Activated T-helper 1 cell treated with anti-CD3 and anti-CD28 coated beads, Interleukin-12 subunit alpha, Interleukin-12 subunit beta, Interleukin-2, Interleukin-4 antibody, amounts not matched to agents 30 ng/mL and 10 ng/mL and 1 ng/mL, durations not matched to agents 14 hours and 24 hours and 36 hours (primary cell): Measurements from ENCODE around the gene DYSF. TPM values are rescaled to one million over a fixed set of nuclear protein-coding genes. Genes with fewer than 3 reads are reported as not detected.

Source experiments
- DNase-seq: peaks from one replicate; pipeline ENCODE4 v3.0.0; 2021; ENCODE audit warnings: low spot score
- H3K27ac Mint-ChIP-seq: one replicate; pipeline ENCODE4 v1.8.0; 2021; ENCODE audit warnings: mild to moderate bottlenecking, mixed read lengths
- H3K27me3 Mint-ChIP-seq: one replicate; pipeline ENCODE4 v1.8.0; 2022; ENCODE audit warnings: mild to moderate bottlenecking, moderate library complexity, mixed read lengths; ENCODE audit not compliant: insufficient read depth
- H3K36me3 Mint-ChIP-seq: one replicate; pipeline ENCODE4 v1.8.0; 2021; ENCODE audit warnings: low read depth, mixed read lengths
- H3K4me1 Mint-ChIP-seq: one replicate; pipeline ENCODE4 v1.8.0; 2021; ENCODE audit warnings: low read depth, mixed read lengths
- H3K4me3 Mint-ChIP-seq: one replicate; pipeline ENCODE4 v1.8.0; 2021; ENCODE audit warnings: mild to moderate bottlenecking, moderate library complexity, mixed read lengths
- H3K9me3 Mint-ChIP-seq: one replicate; pipeline ENCODE4 v1.8.0; 2021; ENCODE audit warnings: mixed read lengths
- intact Hi-C: fragments of 100-400 bp; cut with micrococcal nuclease; formaldehyde crosslinking; loops from one replicate; pipeline ENCODE4 v1.15.1; 2024
- total RNA-seq: library from RNA; stranded (reverse); gene quantifications from 2 replicates; pipeline ENCODE4 v1.2.3, GENCODE V29; 2022

Gene DYSF
- total RNA-seq, 1 donor from 2014 or later, result not detected

DNA sequence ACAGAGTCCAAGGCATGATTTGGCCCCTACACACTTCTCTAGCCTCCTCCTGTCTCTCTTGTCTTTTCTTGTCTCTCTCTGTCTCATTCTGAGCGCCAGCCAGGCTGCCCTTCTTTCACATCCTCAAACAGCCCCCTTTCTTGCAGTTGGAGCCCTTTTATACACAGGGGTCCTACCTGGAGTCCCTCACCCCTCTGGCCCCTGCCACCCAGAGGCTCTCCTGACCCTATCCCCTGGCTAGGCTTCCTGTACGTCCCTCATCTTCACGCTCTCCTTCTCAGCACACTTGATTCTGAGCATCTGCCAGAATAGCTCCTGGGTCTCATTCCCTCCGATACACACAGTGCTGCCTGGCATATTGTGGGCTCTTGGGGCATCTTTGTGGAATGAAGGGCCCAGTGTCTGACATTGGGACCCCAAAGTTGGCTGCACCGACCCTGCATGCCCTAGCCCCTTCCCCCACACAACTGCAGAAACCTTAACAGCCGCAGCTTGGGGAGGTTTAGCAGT is 261.9 kb downstream of the DYSF start:
- no peaks in the 10 kb centered on the region for H3K36me3 Mint-ChIP-seq
- H3K27ac Mint-ChIP-seq, result no peak overlapping the region
- no peaks in the 10 kb centered on the region for H3K4me1 Mint-ChIP-seq
- H3K9me3 Mint-ChIP-seq, result no peaks in the 10 kb centered on the region
- no peak overlapping the region for H3K4me3 Mint-ChIP-seq
- H3K27me3 Mint-ChIP-seq, result no peaks in the 10 kb centered on the region
- no peak for DNase-seq
- intact Hi-C loops, result no loop called here

GRCh38 chr2:71715951-71716696 is 262.8 kb downstream of the DYSF start:
- intact Hi-C loops, result no loop called here
- H3K27ac Mint-ChIP-seq, result no peak overlapping the region
- no peaks in the 10 kb centered on the region for H3K4me1 Mint-ChIP-seq
- no peaks in the 10 kb centered on the region for H3K36me3 Mint-ChIP-seq
- DNase-seq, result no peak
- H3K9me3 Mint-ChIP-seq, result no peaks in the 10 kb centered on the region
- H3K4me3 Mint-ChIP-seq, result no peak overlapping the region
- no peaks in the 10 kb centered on the region for H3K27me3 Mint-ChIP-seq

GRCh38 chr2:71716697-71717624 is 263.6 kb downstream of the DYSF start:
- Mint-ChIP-seq H3K27me3 (no peaks in the 10 kb centered on the region), H3K9me3 (no peaks in the 10 kb centered on the region), H3K27ac (no peak overlapping the region), H3K36me3 (no peaks in the 10 kb centered on the region), H3K4me3 (no peak overlapping the region), H3K4me1 (no peaks in the 10 kb centered on the region)
- intact Hi-C loops, result no loop called here
- no peak for DNase-seq

GRCh38 chr2:71718686-71719085 is 265.3 kb downstream of the DYSF start:
- Mint-ChIP-seq H3K4me3 (no peak overlapping the region), H3K4me1 (no peaks in the 10 kb centered on the region), H3K36me3 (no peaks in the 10 kb centered on the region), H3K9me3 (no peaks in the 10 kb centered on the region), H3K27ac (no peak overlapping the region), H3K27me3 (no peaks in the 10 kb centered on the region)
- no peak for DNase-seq
- intact Hi-C loops, result no loop called here

- no peak overlapping the region for H3K4me3 Mint-ChIP-seq
- no peak overlapping the region for H3K27ac Mint-ChIP-seq
- DNase-seq, result no peak
- no peaks in the 10 kb centered on the region for H3K27me3 Mint-ChIP-seq
- intact Hi-C loops, result no loop called here
- H3K4me1 Mint-ChIP-seq, result no peaks in the 10 kb centered on the region
- no peaks in the 10 kb centered on the region for H3K9me3 Mint-ChIP-seq
- H3K36me3 Mint-ChIP-seq, result no peaks in the 10 kb centered on the region
These were observed 266.3 kb downstream of the DYSF start for GRCh38 chr2:71719520-71720282.

DNA sequence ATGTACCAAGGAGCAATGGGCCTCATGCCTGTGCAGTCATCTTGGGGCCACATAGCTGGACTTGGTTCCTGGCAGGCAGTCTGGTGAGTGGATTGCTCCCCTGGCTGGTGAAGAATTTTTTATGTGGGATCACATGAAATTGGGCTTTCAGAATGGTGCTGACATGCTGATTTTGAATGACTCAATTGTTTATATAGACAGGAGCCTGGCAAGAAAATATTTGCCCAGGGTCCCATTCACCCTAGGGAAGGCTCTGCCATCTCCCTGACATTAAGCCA is 266.9 kb downstream of the DYSF start:
- Mint-ChIP-seq H3K4me3 (no peak overlapping the region), H3K27ac (no peak overlapping the region), H3K36me3 (no peaks in the 10 kb centered on the region), H3K27me3 (no peaks in the 10 kb centered on the region), H3K9me3 (no peaks in the 10 kb centered on the region), H3K4me1 (no peaks in the 10 kb centered on the region)
- DNase-seq, result no peak
- intact Hi-C loops, result no loop called here

DNA sequence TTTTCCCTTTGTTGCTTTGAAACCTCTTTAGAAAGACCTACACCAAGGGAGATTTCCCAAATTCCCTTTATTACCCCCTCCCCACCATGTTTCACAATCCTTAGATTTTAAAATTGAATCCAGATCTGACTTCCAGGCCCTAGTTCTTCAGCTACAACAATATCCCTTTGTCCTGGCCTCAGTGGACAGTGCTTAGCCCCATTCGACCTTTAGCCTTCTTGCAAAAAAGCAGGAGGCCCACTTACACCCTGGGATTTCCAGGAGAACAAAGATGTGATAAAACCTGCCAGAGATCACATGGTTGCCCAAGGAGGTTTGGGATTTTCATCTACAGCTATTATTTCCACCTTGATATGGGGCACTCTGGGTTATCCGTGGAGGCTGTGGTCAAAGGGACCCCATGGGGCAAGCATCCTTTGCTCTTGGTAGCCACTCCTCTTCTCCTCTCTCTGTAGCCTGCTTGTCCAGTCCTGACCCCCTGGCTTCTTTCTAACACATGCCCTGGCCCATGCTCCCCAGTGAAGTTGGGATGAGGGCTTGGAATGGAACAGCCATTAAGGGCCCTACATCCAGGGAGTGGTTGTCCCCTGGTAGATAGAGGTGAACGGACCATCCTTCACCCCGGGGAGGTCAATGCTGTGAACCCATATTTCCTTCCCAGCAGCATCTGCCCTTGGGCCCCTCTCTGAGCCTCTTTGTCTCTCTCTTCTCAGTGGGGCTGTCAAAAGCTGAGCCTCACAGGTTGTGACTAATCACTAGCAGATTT is 267.4 kb downstream of the DYSF start:
- Mint-ChIP-seq H3K27ac (no peak overlapping the region), H3K4me1 (no peaks in the 10 kb centered on the region), H3K27me3 (no peaks in the 10 kb centered on the region), H3K4me3 (no peak overlapping the region), H3K36me3 (no peaks in the 10 kb centered on the region), H3K9me3 (no peaks in the 10 kb centered on the region)
- DNase-seq, result no peak
- intact Hi-C loops, result no loop called here

GRCh38 chr2:71721362-71721665 is 268.0 kb downstream of the DYSF start:
- DNase-seq, result no peak
- Mint-ChIP-seq H3K27ac (no peak overlapping the region), H3K36me3 (no peaks in the 10 kb centered on the region), H3K4me1 (no peaks in the 10 kb centered on the region), H3K27me3 (no peaks in the 10 kb centered on the region), H3K9me3 (no peaks in the 10 kb centered on the region), H3K4me3 (no peak overlapping the region)
- intact Hi-C loops, result no loop called here

DNA sequence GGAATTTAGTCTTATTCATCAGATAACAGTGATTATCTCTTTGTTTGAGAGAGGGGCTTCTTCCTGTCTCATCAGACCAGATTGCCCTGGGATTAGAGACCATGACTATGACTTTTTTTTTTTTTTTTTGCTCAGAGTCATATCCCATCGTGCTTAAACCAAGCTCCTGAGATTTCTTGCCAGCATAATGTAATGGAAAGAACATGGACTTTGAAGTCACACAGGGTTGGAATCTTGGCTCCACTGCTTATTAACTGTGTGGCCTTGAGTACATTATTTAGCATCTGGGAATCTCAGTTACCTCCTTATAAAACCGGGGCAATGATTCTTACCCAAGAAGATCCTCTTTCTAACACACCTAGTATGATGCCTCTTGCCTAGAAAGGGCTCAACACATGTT is 268.3 kb downstream of the DYSF start:
- Mint-ChIP-seq H3K4me3 (no peak overlapping the region), H3K27me3 (no peaks in the 10 kb centered on the region), H3K36me3 (no peaks in the 10 kb centered on the region), H3K9me3 (no peaks in the 10 kb centered on the region), H3K27ac (no peak overlapping the region), H3K4me1 (no peaks in the 10 kb centered on the region)
- no peak for DNase-seq
- intact Hi-C loops, result no loop called here

GRCh38 chr2:71722286-71722685 is 268.9 kb downstream of the DYSF start:
- H3K9me3 Mint-ChIP-seq, result no peaks in the 10 kb centered on the region
- H3K4me3 Mint-ChIP-seq, result no peak overlapping the region
- no peak overlapping the region for H3K27ac Mint-ChIP-seq
- H3K4me1 Mint-ChIP-seq, result no peaks in the 10 kb centered on the region
- DNase-seq, result no peak
- H3K27me3 Mint-ChIP-seq, result no peaks in the 10 kb centered on the region
- H3K36me3 Mint-ChIP-seq, result no peaks in the 10 kb centered on the region
- intact Hi-C loops, result no loop called here

DNA sequence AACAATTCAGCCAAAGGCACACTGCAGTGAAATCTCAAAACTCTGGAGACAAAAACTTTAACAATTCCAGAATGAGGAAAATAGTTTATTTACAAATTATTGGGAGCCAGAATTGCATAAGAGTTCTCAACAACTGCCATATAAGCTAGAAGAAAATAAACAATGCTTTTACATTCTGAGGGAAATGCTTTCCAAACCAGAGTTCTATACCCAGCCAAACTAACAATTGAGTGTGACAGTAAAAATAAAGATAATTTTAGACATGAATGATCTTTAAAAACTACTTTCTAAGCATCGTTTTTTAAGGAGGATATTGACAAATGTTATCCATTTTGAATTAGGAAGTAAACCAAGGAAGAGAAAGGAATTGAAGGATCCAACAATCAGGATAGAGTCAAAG is 271.4 kb downstream of the DYSF start:
- Mint-ChIP-seq H3K4me1 (no peaks in the 10 kb centered on the region), H3K27me3 (no peaks in the 10 kb centered on the region), H3K9me3 (no peaks in the 10 kb centered on the region), H3K4me3 (no peak overlapping the region), H3K27ac (no peak overlapping the region), H3K36me3 (no peaks in the 10 kb centered on the region)
- intact Hi-C loops, result no loop called here
- DNase-seq, result no peak

- H3K9me3 Mint-ChIP-seq, result no peaks in the 10 kb centered on the region
- intact Hi-C loops, result no loop called here
- no peak for DNase-seq
- no peak overlapping the region for H3K27ac Mint-ChIP-seq
- no peaks in the 10 kb centered on the region for H3K27me3 Mint-ChIP-seq
- no peaks in the 10 kb centered on the region for H3K4me1 Mint-ChIP-seq
- H3K4me3 Mint-ChIP-seq, result no peak overlapping the region
- no peaks in the 10 kb centered on the region for H3K36me3 Mint-ChIP-seq
These were observed 272.5 kb downstream of the DYSF start for GRCh38 chr2:71725836-71726235.
